Chondrocyte (in vitro differentiated cells): Measurements from ENCODE around the gene HSD17B14. TPM values are rescaled to one million over a fixed set of nuclear protein-coding genes. Genes with fewer than 3 reads are reported as not detected.
A peak's percentile ranks its signal among the peaks of the same experiment; 100 is the strongest.
"Not testable (repeated sequence)": the region's sequence is repeated elsewhere in the genome, so short reads cannot be mapped to it uniquely, and the experiment has no call there.

Source experiments
- DNase-seq: peaks from one replicate; pipeline ENCODE4 v3.0.0; 2021; ENCODE audit warnings: mixed read lengths, low spot score
- H3K27ac Mint-ChIP-seq: one replicate; pipeline ENCODE4 v1.8.0; 2021; ENCODE audit warnings: mild to moderate bottlenecking, moderate library complexity, mixed read lengths; ENCODE audit not compliant: unreplicated experiment
- H3K27me3 Mint-ChIP-seq: 2 replicates; pipeline ENCODE4 v1.8.0; 2021; ENCODE audit warnings: low read depth, mixed read lengths
- H3K36me3 Mint-ChIP-seq: 2 replicates; pipeline ENCODE4 v1.8.0; 2021; ENCODE audit warnings: low read depth, mixed read lengths
- H3K4me1 Mint-ChIP-seq: 2 replicates; pipeline ENCODE4 v1.8.0; 2021; ENCODE audit warnings: low read depth, mild to moderate bottlenecking, mixed read lengths
- H3K4me3 Mint-ChIP-seq: one replicate; pipeline ENCODE4 v1.8.0; 2021; ENCODE audit warnings: mild to moderate bottlenecking, moderate library complexity, mixed read lengths; ENCODE audit not compliant: unreplicated experiment
- H3K9me3 Mint-ChIP-seq: 2 replicates; pipeline ENCODE4 v1.8.0; 2021; ENCODE audit warnings: low read depth, mixed read lengths
- long read RNA-seq: library from polyadenylated mRNA; stranded (forward); transcript quantifications from one replicate; pipeline ENCODE4 v2.0.0, GENCODE V29; 2021
- total RNA-seq: library from RNA; stranded (reverse); gene quantifications from 3 replicates; pipeline ENCODE4 v1.2.1, GENCODE V29; 2021
- TF ChIP-seq, protein P1 (sequence below): fragments of 200-600 bp; sonication (generic); IDR thresholded peaks from 2 replicates; pipeline ENCODE4 v1.5.0; 2021; ENCODE audit warnings: antibody characterized with exemption, mild to moderate bottlenecking, moderate library complexity

Gene HSD17B14
- 11.4 to 13.6 TPM (median 13.5 TPM) in 3 replicates for total RNA-seq
- long read RNA-seq, transcript HSD17B14-201 (9 exons, 1,238 nt), result major isoform, 15 of 21 reads
- long read RNA-seq, partial matches to known transcripts, result 0 of 21 reads
- long read RNA-seq, other reads (novel, unspliced or antisense), result 6 of 21 reads

DNA sequence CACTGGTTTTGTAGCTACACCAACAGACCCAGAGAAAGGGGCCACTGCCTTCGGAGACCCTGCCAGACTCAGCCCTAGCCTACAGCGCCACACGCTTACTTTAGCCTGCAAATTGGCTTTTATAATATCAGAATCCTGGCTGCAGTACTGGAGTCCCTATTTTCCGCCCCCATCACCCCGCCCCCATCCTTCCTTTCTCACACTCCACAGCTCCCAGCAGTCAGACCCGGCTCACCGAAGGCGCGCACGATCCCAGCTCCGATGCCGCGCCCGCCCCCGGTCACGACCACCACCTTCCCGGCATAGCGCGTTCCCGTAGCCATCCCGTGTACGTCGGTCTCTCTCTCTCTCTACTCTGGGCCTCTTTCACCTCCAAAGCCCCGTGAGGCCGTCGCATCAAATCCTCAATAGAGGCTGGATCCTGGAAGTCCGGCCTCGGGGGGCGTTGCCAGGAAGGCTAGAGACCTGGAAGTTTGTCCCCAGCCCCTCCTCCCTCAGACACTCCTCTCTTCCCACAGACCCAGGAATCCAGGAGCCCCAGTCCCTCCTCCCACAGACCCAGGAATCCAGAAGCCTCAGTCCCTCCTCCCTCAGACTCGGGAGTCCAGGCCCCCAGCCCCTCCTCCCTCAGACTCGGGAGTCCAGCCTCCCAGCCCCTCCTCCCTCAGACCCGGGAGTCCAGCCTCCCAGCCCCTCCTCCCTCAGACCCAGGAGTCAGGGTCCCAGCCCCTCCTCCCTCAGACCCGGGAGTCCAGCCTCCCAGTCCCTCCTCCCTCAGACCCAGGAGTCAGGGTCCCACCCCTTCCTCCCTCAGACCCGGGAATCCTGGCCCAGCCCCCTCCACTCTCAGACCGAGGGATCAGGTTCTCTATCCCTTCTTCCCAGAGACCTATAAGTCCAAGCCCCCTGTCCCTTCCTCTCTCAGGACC is at the start of gene HSD17B14:
HSD17B14 (minus strand) TSS at position 403 of the 929 bp plus-strand sequence; CDS start at position 323, 80 bp downstream.
- Mint-ChIP-seq H3K27me3 (no peaks in the 10 kb centered on the region), H3K4me3 (peak within 1 kb of the TSS; percentile 94), H3K36me3 (peaks cover 12% of the 10 kb centered on the region), H3K9me3 (no peaks in the 10 kb centered on the region), H3K4me1 (peaks cover 19% of the 10 kb centered on the region), H3K27ac (peak within 1 kb of the TSS; percentile 96)
- TF ChIP-seq, protein P1, sequence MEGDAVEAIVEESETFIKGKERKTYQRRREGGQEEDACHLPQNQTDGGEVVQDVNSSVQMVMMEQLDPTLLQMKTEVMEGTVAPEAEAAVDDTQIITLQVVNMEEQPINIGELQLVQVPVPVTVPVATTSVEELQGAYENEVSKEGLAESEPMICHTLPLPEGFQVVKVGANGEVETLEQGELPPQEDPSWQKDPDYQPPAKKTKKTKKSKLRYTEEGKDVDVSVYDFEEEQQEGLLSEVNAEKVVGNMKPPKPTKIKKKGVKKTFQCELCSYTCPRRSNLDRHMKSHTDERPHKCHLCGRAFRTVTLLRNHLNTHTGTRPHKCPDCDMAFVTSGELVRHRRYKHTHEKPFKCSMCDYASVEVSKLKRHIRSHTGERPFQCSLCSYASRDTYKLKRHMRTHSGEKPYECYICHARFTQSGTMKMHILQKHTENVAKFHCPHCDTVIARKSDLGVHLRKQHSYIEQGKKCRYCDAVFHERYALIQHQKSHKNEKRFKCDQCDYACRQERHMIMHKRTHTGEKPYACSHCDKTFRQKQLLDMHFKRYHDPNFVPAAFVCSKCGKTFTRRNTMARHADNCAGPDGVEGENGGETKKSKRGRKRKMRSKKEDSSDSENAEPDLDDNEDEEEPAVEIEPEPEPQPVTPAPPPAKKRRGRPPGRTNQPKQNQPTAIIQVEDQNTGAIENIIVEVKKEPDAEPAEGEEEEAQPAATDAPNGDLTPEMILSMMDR, result peak; percentile 31
- no peak for DNase-seq

DNA sequence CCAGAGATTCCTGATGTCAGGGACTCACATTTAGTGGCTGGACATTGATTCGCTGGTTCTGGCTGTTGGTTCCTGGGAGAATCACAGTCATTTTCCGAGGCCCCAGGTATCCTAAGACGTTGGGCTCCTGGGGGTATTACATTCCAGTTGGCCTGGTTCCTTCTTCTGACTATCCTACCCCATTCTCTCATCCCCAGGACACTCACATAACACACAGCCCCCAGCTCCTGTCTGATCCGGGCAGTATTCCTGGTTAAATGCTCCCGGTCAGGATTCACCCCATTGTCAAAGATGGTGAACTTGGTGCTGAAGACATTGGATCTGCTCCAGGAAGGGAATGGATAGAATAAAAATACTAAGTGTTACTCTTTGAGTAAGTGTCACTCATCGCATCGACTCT is 47.4 kb upstream of the HSD17B14 start:
- no peaks in the 10 kb centered on the region for H3K4me1 Mint-ChIP-seq
- H3K27me3 Mint-ChIP-seq, result no peaks in the 10 kb centered on the region
- H3K9me3 Mint-ChIP-seq, result no peaks in the 10 kb centered on the region
- DNase-seq, result no peak
- H3K27ac Mint-ChIP-seq, result no peak overlapping the region
- TF ChIP-seq, protein P1, result no peak
- no peak overlapping the region for H3K4me3 Mint-ChIP-seq
- H3K36me3 Mint-ChIP-seq, result no peaks in the 10 kb centered on the region

DNA sequence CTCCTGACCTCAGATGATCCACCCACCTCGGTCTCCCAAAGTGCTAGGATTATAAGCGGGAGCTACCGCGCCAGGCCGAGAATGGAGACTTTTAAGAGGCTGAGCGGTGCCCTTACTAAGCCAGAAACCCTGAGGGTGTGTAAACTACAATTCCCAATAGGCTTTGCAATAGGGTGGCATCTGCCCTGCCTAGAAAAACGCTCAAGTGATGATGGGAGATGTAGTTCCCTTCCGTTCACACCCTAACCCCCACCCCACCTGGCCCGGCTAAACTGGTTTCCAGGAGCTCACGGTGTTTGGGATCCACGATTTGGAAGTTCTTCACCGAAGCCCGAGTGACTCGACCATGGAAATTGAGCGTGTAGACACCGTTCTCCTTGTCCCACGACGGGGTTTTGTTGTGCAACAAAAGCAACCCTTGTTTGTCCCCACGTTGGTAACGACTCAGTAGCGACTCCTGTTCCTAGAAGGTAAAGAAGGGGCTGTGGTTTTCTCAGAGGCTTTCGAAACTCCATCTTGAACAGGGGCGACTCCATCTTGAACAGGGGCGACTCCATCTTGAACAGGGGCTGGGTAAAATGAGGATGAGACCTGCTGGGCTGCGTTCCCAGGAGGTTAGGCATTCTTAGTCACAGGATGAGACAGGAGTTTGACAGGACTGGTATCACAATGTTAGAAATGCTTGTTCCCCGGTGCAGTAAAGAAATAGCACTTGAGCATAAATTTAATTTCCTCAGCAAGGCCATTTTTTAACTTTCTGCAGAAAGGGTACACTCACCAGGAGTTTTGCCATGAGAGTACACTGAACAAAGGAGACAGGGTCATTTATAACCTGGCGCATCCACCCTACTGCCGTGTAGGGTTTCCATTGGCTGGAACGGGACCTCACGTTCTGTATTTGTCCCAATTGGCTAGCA is 45.7 kb upstream of the HSD17B14 start:
- no peak overlapping the region for H3K4me3 Mint-ChIP-seq
- H3K4me1 Mint-ChIP-seq, result peaks cover 11% of the 10 kb centered on the region
- H3K36me3 Mint-ChIP-seq, result peaks cover 7% of the 10 kb centered on the region
- H3K27ac Mint-ChIP-seq, result no peak overlapping the region
- H3K27me3 Mint-ChIP-seq, result no peaks in the 10 kb centered on the region
- no peaks in the 10 kb centered on the region for H3K9me3 Mint-ChIP-seq
- no peak for DNase-seq
- TF ChIP-seq, protein P1, result no peak

DNA sequence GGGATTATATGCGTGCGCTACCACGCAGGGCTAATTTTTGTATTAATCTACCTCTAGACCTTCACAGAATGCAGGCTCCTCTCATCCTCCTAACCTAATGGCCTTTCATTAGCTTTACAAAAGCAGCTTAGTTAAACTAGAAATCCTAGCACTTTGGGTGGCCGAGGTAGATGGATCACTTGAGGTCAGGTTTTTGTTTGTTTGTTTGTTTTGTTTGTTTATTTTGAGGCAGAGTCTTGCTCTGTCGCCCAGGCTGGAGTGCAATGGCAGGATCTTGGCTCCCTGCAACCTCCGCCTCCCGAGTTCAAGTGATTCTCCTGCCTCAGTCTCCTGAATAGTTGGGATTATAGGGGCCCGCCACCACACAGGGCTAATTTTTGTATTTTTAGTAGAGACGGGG is 43.4 kb upstream of the HSD17B14 start:
- peaks cover 27% of the 10 kb centered on the region for H3K4me1 Mint-ChIP-seq
- not testable (repeated sequence) for H3K4me3 Mint-ChIP-seq, H3K27me3 Mint-ChIP-seq, H3K27ac Mint-ChIP-seq, DNase-seq, H3K9me3 Mint-ChIP-seq
- peaks cover 23% of the 10 kb centered on the region for H3K36me3 Mint-ChIP-seq

DNA sequence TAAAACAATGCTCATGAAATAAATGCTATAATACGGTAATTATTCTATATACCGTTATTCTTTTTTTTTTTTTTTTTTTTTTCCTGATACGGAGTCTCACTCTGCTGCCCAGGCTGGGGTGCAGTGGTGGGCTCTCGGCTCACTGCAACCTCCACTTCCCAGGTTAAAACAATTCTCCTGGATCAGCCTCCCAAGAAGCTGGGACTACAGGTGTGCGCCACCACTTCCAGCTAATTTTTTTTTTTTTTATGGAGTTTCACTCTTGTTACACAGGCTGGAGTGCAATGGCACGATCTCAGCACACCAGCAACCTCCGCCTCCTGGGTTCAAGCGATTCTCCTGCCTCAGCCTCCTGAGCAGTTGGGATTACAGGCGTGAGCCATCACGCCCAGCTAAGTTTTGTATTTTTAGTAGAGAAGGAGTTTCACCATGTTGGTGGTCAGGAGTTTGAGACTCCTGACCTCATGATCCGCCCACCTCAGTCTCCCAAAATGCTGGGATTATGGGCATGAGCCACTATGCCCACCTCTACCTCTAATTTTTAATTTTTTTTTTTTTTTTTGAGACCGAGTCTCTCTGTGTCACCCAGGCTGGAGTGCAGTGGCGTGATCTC is 42.8 kb upstream of the HSD17B14 start:
- Mint-ChIP-seq H3K9me3 (no peaks in the 10 kb centered on the region), H3K27me3 (no peaks in the 10 kb centered on the region), H3K36me3 (peaks cover 29% of the 10 kb centered on the region), H3K4me1 (peaks cover 32% of the 10 kb centered on the region), H3K27ac (peak overlapping the region; percentile 78), H3K4me3 (no peak overlapping the region)
- DNase-seq, result no peak
- TF ChIP-seq, protein P1, result no peak
